Liver (tissue), 9 donors: ENCODE data around the gene BTBD19. TPM values are rescaled to one million over a fixed set of nuclear protein-coding genes. Genes with fewer than 3 reads are reported as not detected.

ENCODE experiments used
- DNase-seq: peaks from one replicate; pipeline ENCODE4 v3.0.0-alpha.2; 2017; ENCODE audit warnings: low spot score
- H3K27ac ChIP-seq, 2 donors: one replicate each; pipeline ENCODE4 v1.7.0; 2013; ENCODE audit warnings: inconsistent platforms in 2 of 2, low read length in 2 of 2, control low read depth in 1 of 2, low read depth in 1 of 2, mild to moderate bottlenecking in 1 of 2
- H3K27me3 ChIP-seq, 4 donors: one replicate each; pipeline versions ENCODE4 v1.6.1 to v1.7.0; 2013; ENCODE audit warnings: low read length in 3 of 4, inconsistent platforms in 1 of 4, mild to moderate bottlenecking in 1 of 4, moderate library complexity in 1 of 4; ENCODE audit not compliant: control insufficient read depth in 4 of 4, insufficient read depth in 4 of 4
- H3K36me3 ChIP-seq, 4 donors: one replicate each; pipeline versions ENCODE4 v1.6.1 to v1.7.0; 2013; ENCODE audit warnings: low read length in 3 of 4, mild to moderate bottlenecking in 3 of 4, low read depth in 1 of 4, moderate library complexity in 1 of 4; ENCODE audit not compliant: control insufficient read depth in 4 of 4, insufficient read depth in 3 of 4
- H3K4me1 ChIP-seq, 4 donors: one replicate each; pipeline versions ENCODE4 v1.6.1 to v1.7.0; 2013; ENCODE audit warnings: low read length in 3 of 4, mild to moderate bottlenecking in 3 of 4, moderate library complexity in 1 of 4; ENCODE audit not compliant: control insufficient read depth in 4 of 4, insufficient read depth in 4 of 4
- H3K4me3 ChIP-seq, 3 donors: one replicate each; pipeline versions ENCODE4 v1.6.1 to v1.7.0; 2013; ENCODE audit warnings: low read length in 3 of 3, control low read depth in 1 of 3, low read depth in 1 of 3, mild to moderate bottlenecking in 1 of 3
- H3K9ac ChIP-seq, 2 donors: one replicate each; pipeline ENCODE4 v1.7.0; 2013; ENCODE audit warnings: low read length in 2 of 2, mild to moderate bottlenecking in 2 of 2, moderate library complexity in 2 of 2, control low read depth in 1 of 2, low read depth in 1 of 2
- H3K9me3 ChIP-seq, 4 donors: one replicate each; pipeline versions ENCODE4 v1.6.1 to v1.7.0; 2013; ENCODE audit warnings: low read length in 3 of 4; ENCODE audit not compliant: control insufficient read depth in 4 of 4
- EGR1 ChIP-seq, 2 donors: IDR thresholded peaks; 2 replicates each; pipeline ENCODE4 v1.6.1; 2016 to 2018; ENCODE audit warnings: antibody characterized with exemption in 2 of 2, low read depth in 2 of 2
- FOXA1 ChIP-seq: IDR thresholded peaks from 2 replicates; pipeline ENCODE4 v1.6.1; 2016; ENCODE audit warnings: antibody characterized with exemption
- FOXA2 ChIP-seq: IDR thresholded peaks from 2 replicates; pipeline ENCODE4 v1.6.1; 2016; ENCODE audit warnings: antibody characterized with exemption
- GABPA ChIP-seq, 2 donors: IDR thresholded peaks in 1 of 2; conservative IDR thresholded peaks in 1 of 2; 2 replicates each; pipeline ENCODE4 v1.6.1; 2016; ENCODE audit warnings: antibody characterized with exemption in 2 of 2, mild to moderate bottlenecking in 1 of 2, moderate library complexity in 1 of 2
- HNF4A ChIP-seq, 2 donors: conservative IDR thresholded peaks; 2 replicates each; pipeline ENCODE4 v1.6.1; 2016; ENCODE audit warnings: antibody characterized with exemption in 2 of 2, mild to moderate bottlenecking in 2 of 2
- HNF4G ChIP-seq: IDR thresholded peaks from 2 replicates; pipeline ENCODE4 v1.6.1; 2016; ENCODE audit warnings: antibody characterized with exemption
- JUND ChIP-seq, 2 donors: IDR thresholded peaks; 2 replicates each; pipeline ENCODE4 v1.6.1; 2016; ENCODE audit warnings: antibody characterized with exemption in 2 of 2
- MAX ChIP-seq: IDR thresholded peaks from 2 replicates; pipeline ENCODE4 v1.6.1; 2016; ENCODE audit warnings: antibody characterized with exemption
- NR2F2 ChIP-seq: IDR thresholded peaks from 2 replicates; pipeline ENCODE4 v1.6.1; 2016; ENCODE audit warnings: antibody characterized with exemption
- RAD21 ChIP-seq, 2 donors: IDR thresholded peaks; 2 replicates each; pipeline ENCODE4 v1.6.1; 2016; ENCODE audit warnings: antibody characterized with exemption in 2 of 2, mild to moderate bottlenecking in 2 of 2
- RXRA ChIP-seq, 2 donors: IDR thresholded peaks; 2 replicates each; pipeline ENCODE4 v1.6.1; 2017 to 2018; ENCODE audit warnings: antibody characterized with exemption in 2 of 2, mild to moderate bottlenecking in 1 of 2
- SP1 ChIP-seq: IDR thresholded peaks from 2 replicates; pipeline ENCODE4 v1.6.1; 2018; ENCODE audit warnings: antibody characterized with exemption, mild to moderate bottlenecking
- TAF1 ChIP-seq: conservative IDR thresholded peaks from 2 replicates; pipeline ENCODE4 v1.6.1; 2016; ENCODE audit warnings: antibody characterized with exemption, mild to moderate bottlenecking
- YY1 ChIP-seq: IDR thresholded peaks from 2 replicates; pipeline ENCODE4 v1.6.1; 2016; ENCODE audit warnings: antibody characterized with exemption, mild to moderate bottlenecking
- ZBTB33 ChIP-seq: IDR thresholded peaks from 2 replicates; pipeline ENCODE4 v1.6.1; 2016; ENCODE audit warnings: antibody characterized with exemption
- WGBS: extraction: QIAGEN DNeasy Blood & Tissue Kit; methylation state at CpG from one replicate; pipeline ENCODE4 v1.1.7; 2013; 5-methylcytosine and 5-hydroxymethylcytosine counted together
- polyA plus RNA-seq, 2 donors: library from polyadenylated mRNA; stranded (reverse) in 1 of 2; unstranded in 1 of 2; fragments of 200-250 nt in 1 of 2; fragments of >200 nt in 1 of 2; fragmentation: Nextera tagmentation in 1 of 2; extraction: Ambion mirVana in 1 of 2; gene quantifications; one replicate each; pipeline versions ENCODE4 v1.2.1 to v1.2.3, GENCODE V29; 2013 to 2015
- total RNA-seq, 2 donors: library from RNA; depleted of rRNA; stranded (reverse); fragments of >200 nt; gene quantifications; one replicate each; pipeline ENCODE4 v1.2.3, GENCODE V29; 2014
- TF ChIP-seq, protein P1 (sequence below): IDR thresholded peaks from 2 replicates; pipeline ENCODE4 v1.6.1; 2016; ENCODE audit warnings: antibody characterized with exemption, mild to moderate bottlenecking
- TF ChIP-seq, protein P2 (sequence below): IDR thresholded peaks from 2 replicates; pipeline ENCODE4 v1.6.1; 2016; ENCODE audit warnings: antibody characterized with exemption
- TF ChIP-seq, protein P3 (sequence below): fragments of 150-350 bp; IDR thresholded peaks from 2 replicates; pipeline ENCODE4 v1.5.1; 2017; ENCODE audit warnings: improper control_type of control experiment, low read depth, low read length; ENCODE audit not compliant: missing input control
- donor health status: healthy.
- donor health status: healthy.
- donor health status: healthy.
- donor health status: healthy.
- donor health status: healthy.

Gene BTBD19
- total and polyA plus RNA-seq, 4 donors = 1.3 to 3.1 (median 2.6) TPM

DNA sequence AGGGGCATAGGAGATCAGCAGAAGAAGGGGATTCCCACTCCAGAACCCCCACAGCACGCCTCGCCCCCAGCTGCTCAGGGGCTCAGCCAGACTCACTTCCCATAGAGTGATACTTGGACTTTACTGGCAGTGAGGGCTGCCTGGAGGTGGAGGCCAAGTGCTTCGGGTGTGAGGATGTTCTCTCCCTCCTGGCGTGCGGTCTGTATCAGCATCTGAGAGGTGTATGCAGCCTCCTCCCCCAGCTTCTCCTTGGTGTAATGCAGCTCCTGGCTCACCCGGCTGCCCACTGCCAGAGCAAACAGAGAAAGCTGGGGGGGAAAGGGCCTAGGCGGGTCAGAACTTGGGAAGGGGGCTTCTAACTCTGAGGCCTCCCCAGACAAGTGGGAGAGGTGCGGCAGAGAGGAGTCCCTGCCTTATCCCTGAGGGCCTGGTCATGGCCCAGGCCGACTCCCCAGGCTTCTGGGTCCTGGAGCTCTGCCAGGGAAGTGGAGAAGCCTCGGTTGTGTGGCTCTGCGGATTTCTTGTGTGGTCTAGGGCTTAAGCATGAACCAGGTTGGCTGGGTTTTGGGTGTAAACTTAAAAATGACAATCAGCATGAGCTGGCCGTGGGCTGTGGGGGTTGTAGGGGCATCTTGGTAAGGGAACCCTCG is 23.9 kb downstream of the BTBD19 start:
- H3K9me3 ChIP-seq = no peaks in the 10 kb centered on the region
- H3K27ac ChIP-seq = no peak overlapping the region
- no peaks in the 10 kb centered on the region for H3K36me3 ChIP-seq
- no peak overlapping the region for H3K4me3 ChIP-seq
- H3K27me3 ChIP-seq = no peaks in the 10 kb centered on the region
- H3K4me1 ChIP-seq = no peaks in the 10 kb centered on the region
- TF ChIP-seq GABPA (IDR thresholded peaks at IDR 0.05 in 1 of 2, conservative IDR thresholded peaks at IDR 0.05 in 1 of 2) (no peak), RAD21 (IDR thresholded peaks at IDR 0.05) (no peak), HNF4G (no peak), FOXA1 (no peak), ZBTB33 (no peak), YY1 (no peak), SP1 (no peak), MAX (no peak), NR2F2 (no peak), HNF4A (conservative IDR thresholded peaks at IDR 0.05) (no peak), RXRA (IDR thresholded peaks at IDR 0.05) (no peak), EGR1 (IDR thresholded peaks at IDR 0.05; ENCODE audit: low read depth in 2 of 2) (no peak), TAF1 (no peak), FOXA2 (no peak), JUND (IDR thresholded peaks at IDR 0.05) (no peak)
- TF ChIP-seq, protein P1, sequence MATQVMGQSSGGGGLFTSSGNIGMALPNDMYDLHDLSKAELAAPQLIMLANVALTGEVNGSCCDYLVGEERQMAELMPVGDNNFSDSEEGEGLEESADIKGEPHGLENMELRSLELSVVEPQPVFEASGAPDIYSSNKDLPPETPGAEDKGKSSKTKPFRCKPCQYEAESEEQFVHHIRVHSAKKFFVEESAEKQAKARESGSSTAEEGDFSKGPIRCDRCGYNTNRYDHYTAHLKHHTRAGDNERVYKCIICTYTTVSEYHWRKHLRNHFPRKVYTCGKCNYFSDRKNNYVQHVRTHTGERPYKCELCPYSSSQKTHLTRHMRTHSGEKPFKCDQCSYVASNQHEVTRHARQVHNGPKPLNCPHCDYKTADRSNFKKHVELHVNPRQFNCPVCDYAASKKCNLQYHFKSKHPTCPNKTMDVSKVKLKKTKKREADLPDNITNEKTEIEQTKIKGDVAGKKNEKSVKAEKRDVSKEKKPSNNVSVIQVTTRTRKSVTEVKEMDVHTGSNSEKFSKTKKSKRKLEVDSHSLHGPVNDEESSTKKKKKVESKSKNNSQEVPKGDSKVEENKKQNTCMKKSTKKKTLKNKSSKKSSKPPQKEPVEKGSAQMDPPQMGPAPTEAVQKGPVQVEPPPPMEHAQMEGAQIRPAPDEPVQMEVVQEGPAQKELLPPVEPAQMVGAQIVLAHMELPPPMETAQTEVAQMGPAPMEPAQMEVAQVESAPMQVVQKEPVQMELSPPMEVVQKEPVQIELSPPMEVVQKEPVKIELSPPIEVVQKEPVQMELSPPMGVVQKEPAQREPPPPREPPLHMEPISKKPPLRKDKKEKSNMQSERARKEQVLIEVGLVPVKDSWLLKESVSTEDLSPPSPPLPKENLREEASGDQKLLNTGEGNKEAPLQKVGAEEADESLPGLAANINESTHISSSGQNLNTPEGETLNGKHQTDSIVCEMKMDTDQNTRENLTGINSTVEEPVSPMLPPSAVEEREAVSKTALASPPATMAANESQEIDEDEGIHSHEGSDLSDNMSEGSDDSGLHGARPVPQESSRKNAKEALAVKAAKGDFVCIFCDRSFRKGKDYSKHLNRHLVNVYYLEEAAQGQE = no peak
- TF ChIP-seq, protein P2, sequence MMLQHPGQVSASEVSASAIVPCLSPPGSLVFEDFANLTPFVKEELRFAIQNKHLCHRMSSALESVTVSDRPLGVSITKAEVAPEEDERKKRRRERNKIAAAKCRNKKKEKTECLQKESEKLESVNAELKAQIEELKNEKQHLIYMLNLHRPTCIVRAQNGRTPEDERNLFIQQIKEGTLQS = no peak
- TF ChIP-seq, protein P3, sequence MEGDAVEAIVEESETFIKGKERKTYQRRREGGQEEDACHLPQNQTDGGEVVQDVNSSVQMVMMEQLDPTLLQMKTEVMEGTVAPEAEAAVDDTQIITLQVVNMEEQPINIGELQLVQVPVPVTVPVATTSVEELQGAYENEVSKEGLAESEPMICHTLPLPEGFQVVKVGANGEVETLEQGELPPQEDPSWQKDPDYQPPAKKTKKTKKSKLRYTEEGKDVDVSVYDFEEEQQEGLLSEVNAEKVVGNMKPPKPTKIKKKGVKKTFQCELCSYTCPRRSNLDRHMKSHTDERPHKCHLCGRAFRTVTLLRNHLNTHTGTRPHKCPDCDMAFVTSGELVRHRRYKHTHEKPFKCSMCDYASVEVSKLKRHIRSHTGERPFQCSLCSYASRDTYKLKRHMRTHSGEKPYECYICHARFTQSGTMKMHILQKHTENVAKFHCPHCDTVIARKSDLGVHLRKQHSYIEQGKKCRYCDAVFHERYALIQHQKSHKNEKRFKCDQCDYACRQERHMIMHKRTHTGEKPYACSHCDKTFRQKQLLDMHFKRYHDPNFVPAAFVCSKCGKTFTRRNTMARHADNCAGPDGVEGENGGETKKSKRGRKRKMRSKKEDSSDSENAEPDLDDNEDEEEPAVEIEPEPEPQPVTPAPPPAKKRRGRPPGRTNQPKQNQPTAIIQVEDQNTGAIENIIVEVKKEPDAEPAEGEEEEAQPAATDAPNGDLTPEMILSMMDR = no peak
- H3K9ac ChIP-seq = no peak overlapping the region
- 82% methylated on average over 13 of the region's 13 CpGs for WGBS
- peak; percentile 54 for DNase-seq
